ENCODE measurements around the gene PDCD4.

GRCh38 chr10:110836706-110837105, 35.0 kb upstream of the PDCD4 start:
- TF ChIP-seq EZH2 (IDR thresholded peaks at IDR 0.05; ENCODE audit: borderline replicate concordance, low read depth, low read length, severe bottlenecking) (no peak), CTCF (IDR thresholded peaks at IDR 0.05; ENCODE audit: extremely low read depth in 1 of 2, insufficient read depth in 1 of 2, low read depth in 1 of 2, low read length in 2 of 2) (no peak), POLR2AphosphoS5 (IDR thresholded peaks at IDR 0.05; ENCODE audit: insufficient read depth, low read depth, low read length) (no peak), POLR2A (IDR thresholded peaks at IDR 0.05; ENCODE audit: low read depth, low read length) (no peak), JUN (IDR thresholded peaks at IDR 0.05; ENCODE audit: borderline replicate concordance, insufficient read depth, insufficient read length, low read depth) (no peak), FOS (IDR thresholded peaks at IDR 0.05; ENCODE audit: borderline replicate concordance, insufficient read depth, low read length) (no peak), MAX (IDR thresholded peaks at IDR 0.05; ENCODE audit: insufficient read depth, insufficient read length) (no peak), MYC (IDR thresholded peaks at IDR 0.05; ENCODE audit: low read depth, low read length) (no peak), GATA2 (IDR thresholded peaks at IDR 0.05; ENCODE audit: insufficient read depth, insufficient read length, low read depth, low read length) (no peak)

All from endothelial cell of umbilical vein (primary cell).